Measurements from ENCODE around the gene TGOLN2. TPM values are rescaled to one million over a fixed set of nuclear protein-coding genes. Genes with fewer than 3 reads are reported as not detected.

Gene TGOLN2
- total RNA-seq, 1 donor from 2014 or later, result 34.5 TPM

Small RNA genes within 50 kb of the gene (small RNA-seq; reads per million reads assigned to genes)
- gene AC062037.1 (not detected), gene RF00019 (not detected), gene RN7SL113P (not detected)

Other genes with a start within 250 kb of the TGOLN2 start
- 1.1 TPM for gene TCF7L1, start 194.6 kb downstream of the TGOLN2 start, total RNA-seq
- gene RETSAT, start 26.5 kb upstream of the TGOLN2 start, total RNA-seq, result 14.5 TPM
- 16.8 TPM for gene ELMOD3, start 26.8 kb upstream of the TGOLN2 start, total RNA-seq
- gene CAPG, start 82.4 kb upstream of the TGOLN2 start, total RNA-seq, result 11.1 TPM
- gene SH2D6, start 90.7 kb upstream of the TGOLN2 start, total RNA-seq, result 0.47 TPM
- gene MAT2A, start 211.2 kb upstream of the TGOLN2 start, total RNA-seq, result 95.1 TPM
- gene GGCX, start 233.5 kb upstream of the TGOLN2 start, total RNA-seq, result 32.6 TPM
- gene VAMP8, start 249.6 kb upstream of the TGOLN2 start, total RNA-seq, result 0.94 TPM

All from occipital lobe (tissue), 2 donors.